Spleen (tissue), 11 donors: Measurements from ENCODE around the gene LTB. TPM values are rescaled to one million over a fixed set of nuclear protein-coding genes. Genes with fewer than 3 reads are reported as not detected.
A peak's percentile ranks its signal among the peaks of the same experiment; 100 is the strongest.

Experiments used
- DNase-seq: peaks from one replicate; pipeline ENCODE4 v3.0.0-alpha.2; 2020
- H3K27ac ChIP-seq, 8 donors: fragments of 200-600 bp; sonication (generic) in 7 of 8; 1 replicate in 4 of 8; 2 replicates in 4 of 8; pipeline versions ENCODE4 v1.5.0 to v1.8.0; 2016 to 2021; ENCODE audit warnings: inconsistent platforms in 4 of 8, mild to moderate bottlenecking in 4 of 8, moderate library complexity in 1 of 8
- H3K27me3 ChIP-seq, 7 donors: fragments of 200-600 bp; sonication (generic) in 6 of 7; replicated peaks in 1 of 7; 1 replicate in 4 of 7; 2 replicates in 3 of 7; pipeline versions ENCODE4 v1.5.0 to v1.8.0; 2016 to 2021; ENCODE audit warnings: inconsistent platforms in 3 of 7, mild to moderate bottlenecking in 1 of 7
- H3K36me3 ChIP-seq, 6 donors: fragments of 200-600 bp; sonication (generic) in 5 of 6; 1 replicate in 4 of 6; 2 replicates in 2 of 6; pipeline versions ENCODE4 v1.5.0 to v1.8.0; 2016 to 2021; ENCODE audit warnings: inconsistent platforms in 2 of 6
- H3K4me1 ChIP-seq, 6 donors: fragments of 200-600 bp; sonication (generic) in 5 of 6; 1 replicate in 3 of 6; 2 replicates in 3 of 6; pipeline versions ENCODE4 v1.5.0 to v1.8.0; 2016 to 2021; ENCODE audit warnings: inconsistent platforms in 3 of 6
- H3K4me3 ChIP-seq, 8 donors: fragments of 200-600 bp; sonication (generic) in 7 of 8; 1 replicate in 4 of 8; 2 replicates in 4 of 8; pipeline versions ENCODE4 v1.5.0 to v1.8.0; 2016 to 2021; ENCODE audit warnings: inconsistent platforms in 4 of 8, mild to moderate bottlenecking in 4 of 8, moderate library complexity in 2 of 8
- H3K9me3 ChIP-seq, 8 donors: fragments of 200-600 bp; sonication (generic) in 7 of 8; 1 replicate in 4 of 8; 2 replicates in 4 of 8; pipeline versions ENCODE4 v1.5.0 to v1.8.0; 2016 to 2021; ENCODE audit warnings: inconsistent platforms in 4 of 8
- CTCF ChIP-seq, 11 experiments: fragments of 200-600 bp in 7 of 11; fragments of 450-650 bp in 4 of 11; sonication (generic) in 4 of 11; IDR thresholded peaks in 8 of 11; conservative IDR thresholded peaks in 3 of 11; 1 replicate in 7 of 11; 2 replicates in 4 of 11; pipeline versions ENCODE4 v1.4.0 to v1.8.0; 2016 to 2021; ENCODE audit warnings: antibody characterized with exemption in 11 of 11, inconsistent platforms in 4 of 11, mild to moderate bottlenecking in 1 of 11
- POLR2A ChIP-seq, 3 donors: fragments of 450-650 bp; IDR thresholded peaks; one replicate each; pipeline ENCODE4 v1.5.1; 2017; ENCODE audit warnings: antibody characterized with exemption in 3 of 3, mild to moderate bottlenecking in 1 of 3
- POLR2AphosphoS5 ChIP-seq, 3 donors: sonication (generic); formaldehyde crosslinking; IDR thresholded peaks; one replicate each; pipeline ENCODE4 v1.5.1; 2017; ENCODE audit warnings: antibody characterized with exemption in 3 of 3
- WGBS, 5 donors: extraction: QIAGEN DNeasy Blood & Tissue Kit in 3 of 5; methylation state at CpG; one replicate each; pipeline versions ENCODE4 v1.1.5 to v1.1.7; 2013 to 2018; 5-methylcytosine and 5-hydroxymethylcytosine counted together
- intact Hi-C: fragments of 100-400 bp; cut with DNase I; formaldehyde crosslinking; loops from one replicate; pipeline ENCODE4 v1.15.0; 2023; ENCODE audit warnings: low total_unique reads
- polyA plus RNA-seq, 3 donors: library from polyadenylated mRNA; stranded (reverse); fragments of 200-250 nt; gene quantifications; one replicate each; pipeline ENCODE4 v1.2.1, GENCODE V29; 2013
- total RNA-seq, 7 donors: library from RNA; depleted of rRNA in 3 of 7; stranded (reverse); fragments of >200 nt in 3 of 7; fragmentation: NEBNext Ultra II Directional in 4 of 7; extraction: Animal tissue kit (Norgen Biotek cat#: 25700) in 4 of 7; gene quantifications; one replicate each; pipeline versions ENCODE4 v1.1.0 to v1.2.1, GENCODE V29; 2016 to 2021
- donor health status: healthy with polysubstance abuse.
- donor health status: DM: no; HTN: no; CAD: no; lungs with moderate emphysema.
- donor health status: DM: no; HTN: no; CAD: no.
- donor health status: Bipolar disorder and iron deficiency.
- donor health status: healthy.
- donor health status: DM: no; HTN: no; CAD: no.
- donor health status: DM: yes; HTN: yes; CAD: no.

Gene LTB
- total and polyA plus RNA-seq, 10 donors: 83.0 to 1,256 (median 226) TPM

GRCh38 chr6:31629014-31629413, 46.8 kb upstream of the LTB start:
- peaks cover 7 to 100% (median 100%) of the 10 kb centered on the region in 6 donors for H3K36me3 ChIP-seq
- H3K27me3 ChIP-seq: no peaks in the 10 kb centered on the region
- H3K4me3 ChIP-seq: no peak overlapping the region
- TF ChIP-seq CTCF (IDR thresholded peaks at IDR 0.05 in 8 of 11, conservative IDR thresholded peaks at IDR 0.05 in 3 of 11) (no peak), POLR2AphosphoS5 (IDR thresholded peaks at IDR 0.05) (no peak), POLR2A (IDR thresholded peaks at IDR 0.05) (no peak)
- H3K9me3 ChIP-seq: no peaks in the 10 kb centered on the region
- no peak overlapping the region for H3K27ac ChIP-seq
- 90 to 95% (median 93%) methylated on average over 7 of the region's 7 CpGs for WGBS, 5 donors
- intact Hi-C loops: no loop called here
- peaks cover 0 to 6% (median 0%) of the 10 kb centered on the region in 6 donors for H3K4me1 ChIP-seq
- no peak for DNase-seq

DNA sequence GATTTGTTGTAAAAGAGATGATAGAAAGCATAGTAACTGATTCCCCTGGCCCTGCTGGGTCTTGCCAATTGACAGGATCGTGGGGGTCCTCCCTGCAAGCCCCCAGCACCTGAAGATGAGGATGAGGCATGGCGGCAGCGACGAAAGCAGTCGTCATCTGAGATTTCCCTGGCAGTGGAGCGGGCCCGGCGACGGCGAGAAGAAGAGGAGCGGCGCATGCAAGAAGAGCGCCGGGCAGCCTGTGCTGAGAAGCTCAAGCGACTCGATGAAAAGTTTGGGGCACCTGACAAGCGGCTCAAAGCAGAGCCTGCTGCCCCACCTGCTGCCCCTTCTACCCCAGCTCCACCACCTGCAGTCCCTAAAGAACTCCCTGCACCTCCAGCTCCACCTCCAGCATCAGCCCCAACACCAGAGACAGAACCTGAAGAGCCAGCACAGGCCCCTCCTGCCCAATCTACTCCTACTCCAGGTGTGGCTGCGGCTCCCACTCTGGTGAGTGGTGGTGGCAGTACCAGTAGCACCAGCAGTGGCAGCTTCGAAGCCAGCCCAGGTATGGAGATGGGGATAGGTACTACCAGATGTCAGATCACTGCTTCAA, 45.6 kb upstream of the LTB start:
- WGBS, 5 donors: 96 to 98% (median 97%) methylated on average over 19 of the region's 19 CpGs
- peaks cover 7 to 100% (median 96%) of the 10 kb centered on the region in 6 donors for H3K36me3 ChIP-seq
- H3K4me3 ChIP-seq: no peak overlapping the region

DNA sequence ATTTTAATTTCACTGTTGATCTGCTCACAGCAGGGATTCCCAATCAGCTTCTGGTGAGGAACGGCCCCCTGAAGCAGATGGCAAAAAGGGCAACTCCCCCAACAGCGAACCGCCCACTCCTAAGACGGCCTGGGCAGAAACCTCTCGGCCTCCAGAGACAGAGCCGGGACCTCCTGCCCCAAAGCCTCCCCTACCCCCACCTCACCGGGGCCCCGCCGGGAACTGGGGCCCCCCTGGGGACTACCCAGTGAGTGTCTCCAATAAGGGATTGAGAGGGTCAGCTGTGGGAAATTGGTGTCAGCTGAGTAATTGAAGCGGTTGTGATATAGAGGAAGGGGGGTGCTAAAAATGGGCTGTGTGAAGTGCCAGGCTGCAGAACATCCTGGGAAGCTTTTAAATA, 44.7 kb upstream of the LTB start:
- Histone ChIP-seq H3K36me3 (peaks cover 7 to 99% (median 88%) of the 10 kb centered on the region in 6 donors), H3K27ac (no peak overlapping the region), H3K4me3 (no peak overlapping the region), H3K27me3 (no peaks in the 10 kb centered on the region), H3K9me3 (no peaks in the 10 kb centered on the region), H3K4me1 (peaks cover 10 to 18% (median 11%) of the 10 kb centered on the region in 6 donors)
- DNase-seq: no peak
- intact Hi-C loops: no loop called here
- 91 to 96% (median 94%) methylated on average over 10 of the region's 10 CpGs for WGBS, 5 donors
- TF ChIP-seq CTCF (IDR thresholded peaks at IDR 0.05 in 8 of 11, conservative IDR thresholded peaks at IDR 0.05 in 3 of 11): no peak
- peak in 1 of 3 donors; percentile 7 for TF ChIP-seq POLR2AphosphoS5 (IDR thresholded peaks at IDR 0.05)
- TF ChIP-seq POLR2A (IDR thresholded peaks at IDR 0.05): no peak

More for the DNA sequence above, 45.6 kb upstream of the LTB start:
- DNase-seq: no peak
- H3K9me3 ChIP-seq: no peaks in the 10 kb centered on the region
- H3K27me3 ChIP-seq: no peaks in the 10 kb centered on the region
- intact Hi-C loops: no loop called here
- peaks cover 2 to 9% (median 3%) of the 10 kb centered on the region in 6 donors for H3K4me1 ChIP-seq
- no peak overlapping the region for H3K27ac ChIP-seq
- no peak for TF ChIP-seq CTCF (IDR thresholded peaks at IDR 0.05 in 8 of 11, conservative IDR thresholded peaks at IDR 0.05 in 3 of 11)
- peak in 2 of 3 donors; percentile 40 to 69 for TF ChIP-seq POLR2AphosphoS5 (IDR thresholded peaks at IDR 0.05)
- no peak for TF ChIP-seq POLR2A (IDR thresholded peaks at IDR 0.05)

DNA sequence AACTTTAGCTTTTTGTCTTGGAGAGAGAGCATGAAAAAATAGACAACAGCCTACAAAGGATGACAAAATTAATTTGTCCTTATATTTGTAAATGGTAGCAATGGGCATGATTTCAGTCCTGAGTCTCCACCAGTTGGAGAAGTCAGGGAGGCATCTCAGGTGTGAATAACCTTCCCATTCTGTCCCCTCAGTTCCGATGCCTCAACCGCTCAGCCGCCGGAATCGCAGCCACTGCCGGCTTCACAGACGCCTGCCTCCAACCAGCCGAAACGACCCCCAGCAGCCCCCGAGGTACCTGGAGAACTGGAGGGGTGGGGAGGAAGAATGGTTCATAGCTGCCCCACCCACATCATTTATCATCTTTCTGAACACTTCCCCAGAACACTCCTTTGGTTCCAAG, 41.8 kb upstream of the LTB start:
- intact Hi-C loops: no loop called here
- peaks cover 7 to 70% (median 59%) of the 10 kb centered on the region in 6 donors for H3K36me3 ChIP-seq
- H3K27ac ChIP-seq: no peak overlapping the region
- H3K4me3 ChIP-seq: no peak overlapping the region
- DNase-seq: no peak
- TF ChIP-seq CTCF (IDR thresholded peaks at IDR 0.05 in 8 of 11, conservative IDR thresholded peaks at IDR 0.05 in 3 of 11): no peak
- TF ChIP-seq POLR2AphosphoS5 (IDR thresholded peaks at IDR 0.05): peak in 1 of 3 donors; percentile 21
- no peak for TF ChIP-seq POLR2A (IDR thresholded peaks at IDR 0.05)
- H3K4me1 ChIP-seq: peaks cover 14 to 32% (median 26%) of the 10 kb centered on the region in 6 donors
- no peaks in the 10 kb centered on the region for H3K27me3 ChIP-seq
- no peaks in the 10 kb centered on the region for H3K9me3 ChIP-seq
- 86 to 93% (median 92%) methylated on average over 10 of the region's 10 CpGs for WGBS, 5 donors
